Omental fat pad (tissue), 4 donors: ENCODE results near the gene JMJD7. TPM values are rescaled to one million over a fixed set of nuclear protein-coding genes. Genes with fewer than 3 reads are reported as not detected.

Experiments used
- ATAC-seq: fragments of 150-250 bp; one replicate; pipeline ENCODE4 v1.9.1; 2016; ENCODE audit warnings: mild to moderate bottlenecking, moderate library complexity; ENCODE audit not compliant: low FRiP score
- DNase-seq: peaks from one replicate; pipeline ENCODE4 v3.0.0-alpha.2; 2019; ENCODE audit warnings: low spot score
- CTCF ChIP-seq, 3 donors: fragments of 450-650 bp; IDR thresholded peaks; one replicate each; pipeline ENCODE4 v1.5.1; 2016 to 2017; ENCODE audit warnings: antibody characterized with exemption in 3 of 3, mild to moderate bottlenecking in 3 of 3, moderate library complexity in 2 of 3
- total RNA-seq, 4 donors: library from RNA; depleted of rRNA; stranded (reverse); fragments of >200 nt; gene quantifications; one replicate each; pipeline ENCODE4 v1.1.0, GENCODE V29; 2016

The JMJD7 gene
- total RNA-seq: 10 to 100 TPM in 1 of 4 donors, 1 to 10 TPM in 3; 3.8 to 11.5 (median 8.5) TPM

- DNase-seq (peak; percentile 84), ATAC-seq (peak; percentile 90)
- TF ChIP-seq CTCF (IDR thresholded peaks at IDR 0.05): no peak
These were observed at the start of gene JMJD7 for GRCh38 chr15:41827880-41828806. Gene JMJD7, plus strand, starts transcription at chr15:41828092. Its CDS starts 33 bp downstream, at chr15:41828125.

- no peak for TF ChIP-seq CTCF (IDR thresholded peaks at IDR 0.05)
These were observed 49.4 kb upstream of the JMJD7 start for GRCh38 chr15:41778521-41778920.

GRCh38 chr15:41779662-41780157 is 48.2 kb upstream of the JMJD7 start:
- DNase-seq (no peak), ATAC-seq (peak; percentile 65)
- no peak for TF ChIP-seq CTCF (IDR thresholded peaks at IDR 0.05)

More at GRCh38 chr15:41778521-41778920, 49.4 kb upstream of the JMJD7 start:
- DNase-seq: no peak
- ATAC-seq: no peak

GRCh38 chr15:41780266-41780665 is 47.6 kb upstream of the JMJD7 start:
- ATAC-seq (no peak), DNase-seq (no peak)
- TF ChIP-seq CTCF (IDR thresholded peaks at IDR 0.05): no peak

GRCh38 chr15:41780727-41781126 is 47.2 kb upstream of the JMJD7 start:
- TF ChIP-seq CTCF (IDR thresholded peaks at IDR 0.05): no peak
- ATAC-seq (no peak), DNase-seq (no peak)

GRCh38 chr15:41782371-41783282 is 45.3 kb upstream of the JMJD7 start:
- TF ChIP-seq CTCF (IDR thresholded peaks at IDR 0.05): no peak
- DNase-seq (no peak), ATAC-seq (no peak)
